B cell (primary cell): Measurements from ENCODE around the gene MRM2. TPM values are rescaled to one million over a fixed set of nuclear protein-coding genes. Genes with fewer than 3 reads are reported as not detected.

Source experiments
- ATAC-seq: fragments of 200-7000 bp; cut with Tn5 transposase; one replicate; pipeline ENCODE4 v1.10.0; 2021; ENCODE audit warnings: low read depth, mild to moderate bottlenecking, moderate number of reproducible peaks, moderate library complexity
- CTCF ChIA-PET: fragments of 350-600 bp; sonication (Branson Sonifier 250); formaldehyde crosslinking; loops from one replicate; lab custom pipeline; 2021; ENCODE audit warnings: antibody characterized with exemption, inconsistent platforms; lab: Charles Lee
- POLR2A ChIA-PET: fragments of 350-600 bp; sonication (Branson Sonifier 250); formaldehyde crosslinking; loops from one replicate; lab custom pipeline; 2021; ENCODE audit warnings: antibody characterized with exemption; lab: Charles Lee
- DNase-seq: peaks from one replicate; pipeline ENCODE4 v3.0.0; 2013
- H2AFZ ChIP-seq: 2 replicates; pipeline ENCODE4 v1.6.1; 2012; ENCODE audit warnings: mild to moderate bottlenecking, low read depth, low read length; ENCODE audit not compliant: insufficient read depth, poor library complexity, severe bottlenecking
- H3K27ac ChIP-seq, 2 donors: 1 replicate in 1 of 2; 2 replicates in 1 of 2; pipeline ENCODE4 v1.5.1; 2012 to 2013; ENCODE audit warnings: low read length in 2 of 2, mild to moderate bottlenecking in 2 of 2, moderate library complexity in 1 of 2
- H3K27me3 ChIP-seq, 4 experiments: fragments of 200-600 bp in 1 of 4; sonication (generic) in 1 of 4; replicated peaks in 1 of 4; 1 replicate in 2 of 4; 2 replicates in 2 of 4; pipeline versions ENCODE4 v1.6.1 to v1.7.0; 2013 to 2016; ENCODE audit warnings: low read length in 3 of 4, mild to moderate bottlenecking in 2 of 4, mixed read lengths in 1 of 4, moderate library complexity in 1 of 4; ENCODE audit not compliant: insufficient read depth in 4 of 4, control insufficient read depth in 3 of 4; ENCODE audit errors: control extremely low read depth in 1 of 4
- H3K36me3 ChIP-seq, 2 experiments: replicated peaks in 1 of 2; 1 replicate in 1 of 2; 2 replicates in 1 of 2; pipeline versions ENCODE4 v1.6.1 to v1.7.1; 2013; ENCODE audit warnings: low read length in 1 of 2; ENCODE audit not compliant: insufficient read depth in 2 of 2, control insufficient read depth in 1 of 2; ENCODE audit errors: control extremely low read depth in 1 of 2, extremely low read depth in 1 of 2
- H3K4me1 ChIP-seq, 2 donors: fragments of 200-600 bp in 1 of 2; sonication (generic) in 1 of 2; 1 replicate in 1 of 2; 2 replicates in 1 of 2; pipeline versions ENCODE4 v1.5.1 to v1.6.1; 2013 to 2017; ENCODE audit warnings: low read length in 2 of 2; ENCODE audit not compliant: control insufficient read depth in 2 of 2, insufficient read depth in 2 of 2
- H3K4me2 ChIP-seq: replicated peaks from 2 replicates; pipeline ENCODE3; 2012; ENCODE audit warnings: mild to moderate bottlenecking, low read depth, low read length; ENCODE audit not compliant: poor library complexity, severe bottlenecking
- H3K4me3 ChIP-seq, 5 experiments: fragments of 200-600 bp in 1 of 5; sonication (generic) in 1 of 5; 1 replicate in 3 of 5; 2 replicates in 2 of 5; pipeline versions ENCODE4 v1.5.1 to v1.7.0; 2011 to 2016; ENCODE audit warnings: low read length in 4 of 5, mild to moderate bottlenecking in 4 of 5, low read depth in 2 of 5, control low read depth in 1 of 5, moderate library complexity in 1 of 5; ENCODE audit not compliant: insufficient read depth in 1 of 5; ENCODE audit errors: control extremely low read depth in 1 of 5, extremely low read depth in 1 of 5
- H3K79me2 ChIP-seq: fragments of 200-600 bp; sonication (generic); one replicate; pipeline ENCODE4 v1.6.0; 2016; ENCODE audit warnings: low read length; ENCODE audit not compliant: control insufficient read depth, insufficient read depth
- H3K9ac ChIP-seq: fragments of 200-600 bp; sonication (generic); 2 replicates; pipeline ENCODE4 v1.6.1; 2017; ENCODE audit warnings: mild to moderate bottlenecking, low read length, moderate library complexity
- H3K9me3 ChIP-seq, 3 donors: one replicate each; pipeline versions ENCODE4 v1.6.1 to v1.7.1; 2013; ENCODE audit warnings: low read length in 2 of 3; ENCODE audit not compliant: control insufficient read depth in 2 of 3, insufficient read depth in 1 of 3; ENCODE audit errors: control extremely low read depth in 1 of 3
- H4K20me1 ChIP-seq: 2 replicates; pipeline ENCODE4 v1.6.0; 2012; ENCODE audit warnings: mild to moderate bottlenecking, low read length; ENCODE audit not compliant: insufficient read depth, control insufficient read depth, poor library complexity, severe bottlenecking
- H3K27ac Mint-ChIP-seq: one replicate; pipeline ENCODE4 v1.8.0; 2021; ENCODE audit warnings: mixed read lengths
- H3K27me3 Mint-ChIP-seq: one replicate; pipeline ENCODE4 v1.8.0; 2021; ENCODE audit warnings: mixed read lengths
- H3K4me1 Mint-ChIP-seq: one replicate; pipeline ENCODE4 v1.8.0; 2021; ENCODE audit warnings: mixed read lengths
- H3K4me3 Mint-ChIP-seq: one replicate; pipeline ENCODE4 v1.8.0; 2021; ENCODE audit warnings: mixed read lengths
- H3K9me3 Mint-ChIP-seq: one replicate; pipeline ENCODE4 v1.8.0; 2022; ENCODE audit warnings: mixed read lengths; ENCODE audit not compliant: insufficient read depth
- EZH2 ChIP-seq: IDR thresholded peaks from 2 replicates; pipeline ENCODE4 v1.6.1; 2012; ENCODE audit warnings: borderline replicate concordance, low read depth, mild to moderate bottlenecking, moderate library complexity, low read length; ENCODE audit not compliant: insufficient read depth, poor library complexity, severe bottlenecking
- WGBS: methylation state at CpG from one replicate; pipeline ENCODE4 v1.1.5; 2013; ENCODE audit warnings: missing lambda C conversion rate; ENCODE audit not compliant: insufficient coverage; 5-methylcytosine and 5-hydroxymethylcytosine counted together
- intact Hi-C: fragments of 100-400 bp; cut with micrococcal nuclease; formaldehyde crosslinking; loops from one replicate; pipeline ENCODE4 v1.10.0; 2022
- polyA plus RNA-seq: library from polyadenylated mRNA; depleted of rRNA; stranded (reverse); fragments of >200 nt; gene quantifications from 2 replicates; pipeline ENCODE4 v1.2.3, GENCODE V29; 2012
- total RNA-seq, 2 donors: library from RNA; stranded (reverse); fragments of 120-200 nt in 1 of 2; gene quantifications; 1 replicate in 1 of 2; 2 replicates in 1 of 2; pipeline versions ENCODE4 v1.2.3 to v1.2.4, GENCODE V29; 2013 to 2022
- TF ChIP-seq, protein P1 (sequence below): fragments of 200-600 bp; IDR thresholded peaks from one replicate; pipeline ENCODE4 v1.8.0; 2022; ENCODE audit warnings: antibody characterized with exemption, mild to moderate bottlenecking

The MRM2 gene
- total and polyA plus RNA-seq, 2 donors (not counting 1 experiment from before 2014, with no cell fraction given): 9.2 to 29.0 TPM

DNA sequence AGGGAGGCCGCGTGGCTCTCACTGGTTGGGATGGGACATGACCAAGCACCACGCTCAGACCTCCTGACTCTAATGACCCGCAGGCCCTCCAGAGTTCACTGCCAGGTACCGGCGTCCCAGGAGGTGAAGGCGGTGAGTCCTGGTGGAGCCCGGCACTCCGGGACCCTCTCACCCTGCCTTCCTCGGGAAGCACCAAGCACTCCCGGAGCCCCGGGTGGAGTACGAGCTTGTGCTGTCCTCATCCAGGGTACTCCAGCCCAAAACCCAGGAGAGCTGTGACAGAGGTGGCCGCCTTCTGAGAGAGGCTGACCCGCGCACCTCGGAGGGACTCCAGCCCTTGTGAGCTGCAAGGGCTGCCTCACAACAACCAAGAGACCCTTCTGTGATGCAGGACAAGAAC, 18.7 kb downstream of the MRM2 start:
- Mint-ChIP-seq H3K9me3 (no peaks in the 10 kb centered on the region), H3K4me1 (peaks cover 2% of the 10 kb centered on the region), H3K27ac (no peak overlapping the region), H3K4me3 (no peak overlapping the region), H3K27me3 (no peaks in the 10 kb centered on the region)
- ATAC-seq (no peak), DNase-seq (no peak)
- TF ChIP-seq, protein P1, sequence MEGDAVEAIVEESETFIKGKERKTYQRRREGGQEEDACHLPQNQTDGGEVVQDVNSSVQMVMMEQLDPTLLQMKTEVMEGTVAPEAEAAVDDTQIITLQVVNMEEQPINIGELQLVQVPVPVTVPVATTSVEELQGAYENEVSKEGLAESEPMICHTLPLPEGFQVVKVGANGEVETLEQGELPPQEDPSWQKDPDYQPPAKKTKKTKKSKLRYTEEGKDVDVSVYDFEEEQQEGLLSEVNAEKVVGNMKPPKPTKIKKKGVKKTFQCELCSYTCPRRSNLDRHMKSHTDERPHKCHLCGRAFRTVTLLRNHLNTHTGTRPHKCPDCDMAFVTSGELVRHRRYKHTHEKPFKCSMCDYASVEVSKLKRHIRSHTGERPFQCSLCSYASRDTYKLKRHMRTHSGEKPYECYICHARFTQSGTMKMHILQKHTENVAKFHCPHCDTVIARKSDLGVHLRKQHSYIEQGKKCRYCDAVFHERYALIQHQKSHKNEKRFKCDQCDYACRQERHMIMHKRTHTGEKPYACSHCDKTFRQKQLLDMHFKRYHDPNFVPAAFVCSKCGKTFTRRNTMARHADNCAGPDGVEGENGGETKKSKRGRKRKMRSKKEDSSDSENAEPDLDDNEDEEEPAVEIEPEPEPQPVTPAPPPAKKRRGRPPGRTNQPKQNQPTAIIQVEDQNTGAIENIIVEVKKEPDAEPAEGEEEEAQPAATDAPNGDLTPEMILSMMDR: no peak
- TF ChIP-seq EZH2: no peak
- Histone ChIP-seq H3K79me2 (peaks cover 61% of the 10 kb centered on the region), H3K9me3 (peaks cover 0 to 3% (median 0%) of the 10 kb centered on the region in 3 donors), H2AFZ (no peak overlapping the region), H3K27me3 (no peaks in the 10 kb centered on the region), H3K4me1 (no peaks in the 10 kb centered on the region), H3K27ac (no peak overlapping the region), H3K4me2 (no peak overlapping the region), H3K4me3 (no peak overlapping the region), H4K20me1 (peaks cover 7% of the 10 kb centered on the region), H3K9ac (no peak overlapping the region), H3K36me3 (peaks cover 0 to 68% of the 10 kb centered on the region in 2 experiments)
- ChIA-PET POLR2A (interaction anchor here (0.5 kb wide), 1 partner anchor 56 kb away, joined by 7 read pairs; no protein-coding TSS in a partner anchor), CTCF (interaction anchor here (1.5 kb wide), 1 partner anchor 125 kb away, joined by 4 read pairs; no protein-coding TSS in a partner anchor)
- WGBS: 98% methylated on average over 17 of the region's 17 CpGs
- intact Hi-C loops: no loop called here

DNA sequence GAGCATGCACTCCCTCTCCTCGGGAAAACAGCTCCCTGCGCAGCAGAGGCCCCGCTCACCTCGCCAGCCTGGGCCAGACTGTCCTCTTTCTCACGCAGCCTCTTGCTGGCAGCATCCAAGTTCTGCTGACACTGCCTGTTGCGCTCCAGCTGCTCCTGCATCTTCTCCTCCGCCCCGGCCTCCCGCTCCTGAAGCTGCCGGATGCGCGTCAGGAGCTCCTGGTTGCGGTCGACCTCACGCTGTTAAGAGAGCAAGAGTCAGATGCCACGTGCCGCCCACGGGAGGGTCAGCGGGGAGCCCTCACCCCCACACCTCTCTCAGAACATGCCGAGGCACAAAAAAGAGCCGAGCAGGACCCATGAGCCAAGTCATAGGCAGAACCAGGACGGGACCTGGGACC, 19.5 kb downstream of the MRM2 start:
- intact Hi-C loops: no loop called here
- no peak overlapping the region for H3K4me3 Mint-ChIP-seq
- ATAC-seq: no peak
- Histone ChIP-seq H4K20me1 (peaks cover 7% of the 10 kb centered on the region), H3K27ac (no peak overlapping the region), H3K4me1 (no peaks in the 10 kb centered on the region), H3K4me3 (no peak overlapping the region), H3K36me3 (peaks cover 0 to 67% of the 10 kb centered on the region in 2 experiments), H3K9me3 (peaks cover 0 to 3% (median 0%) of the 10 kb centered on the region in 3 donors), H3K4me2 (no peak overlapping the region), H3K9ac (no peak overlapping the region), H3K27me3 (no peaks in the 10 kb centered on the region), H2AFZ (no peak overlapping the region), H3K79me2 (peaks cover 53% of the 10 kb centered on the region)
- no peak overlapping the region for H3K27ac Mint-ChIP-seq
- DNase-seq: no peak
- H3K4me1 Mint-ChIP-seq: peaks cover 2% of the 10 kb centered on the region
- 98% methylated on average over 22 of the region's 22 CpGs for WGBS
- H3K27me3 Mint-ChIP-seq: no peaks in the 10 kb centered on the region
- POLR2A ChIA-PET: no interaction called here
- CTCF ChIA-PET: no interaction called here
- no peaks in the 10 kb centered on the region for H3K9me3 Mint-ChIP-seq
- no peak for TF ChIP-seq EZH2
